K562 (cell line): ENCODE measurements around the gene SLC3A2.

Experiments
- BHLHE40 ChIP-seq: IDR thresholded peaks from 2 replicates; pipeline ENCODE4 v1.6.1; 2011; ENCODE audit warnings: low read length, improper control_type of control experiment
- CTCF ChIP-seq, 3 experiments: IDR thresholded peaks in 2 of 3; conservative IDR thresholded peaks in 1 of 3; 2 replicates each; pipeline ENCODE4 v1.5.1; 2011 to 2012; ENCODE audit warnings: low read length in 3 of 3, mild to moderate bottlenecking in 3 of 3, control low read depth in 2 of 3, improper control_type of control experiment in 1 of 3, inconsistent platforms in 1 of 3, low read depth in 1 of 3, mixed read lengths in 1 of 3, moderate library complexity in 1 of 3; ENCODE audit not compliant: insufficient read depth in 2 of 3
- CXXC5 ChIP-seq: fragments of 250-450 bp; sonication (Bioruptor Pico); IDR thresholded peaks from 2 replicates; pipeline ENCODE4 v1.8.0; 2022; ENCODE audit warnings: inconsistent platforms, mild to moderate bottlenecking, moderate library complexity
- DPF2 ChIP-seq: fragments of 450-650 bp; IDR thresholded peaks from 2 replicates; pipeline ENCODE4 v1.6.1; 2016
- PHF8 ChIP-seq: fragments of 200-600 bp; sonication (generic); IDR thresholded peaks from 2 replicates; pipeline ENCODE4 v1.6.1; 2012; ENCODE audit warnings: mixed run types, mild to moderate bottlenecking, inconsistent platforms, low read length, moderate library complexity, borderline replicate concordance
- PREB ChIP-seq: sonication (generic); formaldehyde crosslinking; IDR thresholded peaks from 2 replicates; pipeline ENCODE4 v1.8.1; 2023; ENCODE audit warnings: mild to moderate bottlenecking, missing genetic modification reagents
- TF ChIP-seq, protein P1 (sequence below): fragments of 250-450 bp; sonication (Bioruptor Pico); IDR thresholded peaks from 2 replicates; pipeline ENCODE4 v1.8.0; 2021; ENCODE audit warnings: moderate library complexity, mild to moderate bottlenecking, inconsistent platforms
- TF ChIP-seq, protein P2 (sequence below), 2 experiments: fragments of 450-650 bp; formaldehyde crosslinking in 1 of 2; IDR thresholded peaks; 2 replicates each; pipeline versions ENCODE4 v1.4.0 to v1.6.1; 2014 to 2020; ENCODE audit warnings: mild to moderate bottlenecking in 2 of 2, borderline replicate concordance in 1 of 2, low read depth in 1 of 2

DNA sequence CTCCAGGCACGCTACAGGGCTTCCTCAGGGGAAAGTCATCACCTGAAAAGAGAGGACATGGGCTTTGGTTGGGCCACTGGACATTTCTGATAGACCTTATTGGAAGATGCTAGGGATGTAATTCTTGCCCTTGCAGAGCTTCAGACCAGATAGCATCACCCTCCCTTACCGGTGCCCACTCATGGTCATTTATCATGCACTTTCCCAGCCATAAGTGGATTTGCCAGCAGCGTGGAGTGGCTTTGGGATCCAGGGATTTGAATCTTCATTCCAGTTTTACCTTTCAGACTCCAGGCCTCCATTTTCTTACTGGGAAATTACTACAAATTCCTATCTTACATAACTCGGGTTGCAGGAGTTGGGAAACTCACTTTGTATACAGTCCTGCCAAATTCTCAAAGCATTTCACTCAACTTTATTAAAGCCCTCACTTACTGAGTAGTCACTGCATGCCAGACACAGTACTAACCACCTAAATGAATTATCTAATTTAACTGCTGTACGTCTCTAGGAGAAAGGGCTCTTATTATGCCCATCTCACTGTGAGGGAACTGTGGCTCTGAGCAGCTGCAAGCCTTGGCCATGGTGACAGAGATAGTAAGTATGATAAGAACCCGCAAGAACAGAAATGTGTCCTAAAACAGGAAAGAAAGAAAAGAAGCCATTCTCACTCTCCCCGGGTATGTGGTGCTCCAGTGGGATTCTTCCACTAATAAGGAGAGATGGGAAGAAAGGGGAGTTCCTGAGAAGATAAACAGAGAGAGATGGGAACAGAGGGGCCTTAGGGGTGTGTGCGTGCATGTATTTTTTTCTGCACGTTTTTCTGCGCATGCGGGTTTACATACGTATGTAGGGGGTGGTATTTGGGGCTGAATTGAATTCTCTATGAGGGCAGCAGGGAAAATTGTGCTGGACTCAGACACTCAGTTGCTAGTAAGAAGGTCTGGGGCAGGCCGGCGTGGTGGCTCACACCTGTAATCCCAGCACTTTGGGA is 30.7 kb downstream of the SLC3A2 start:
- TF ChIP-seq, protein P1, sequence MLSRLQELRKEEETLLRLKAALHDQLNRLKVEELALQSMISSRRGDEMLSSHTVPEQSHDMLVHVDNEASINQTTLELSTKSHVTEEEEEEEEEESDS (CRISPR knock-in tag), result no peak
- TF ChIP-seq, protein P2, sequence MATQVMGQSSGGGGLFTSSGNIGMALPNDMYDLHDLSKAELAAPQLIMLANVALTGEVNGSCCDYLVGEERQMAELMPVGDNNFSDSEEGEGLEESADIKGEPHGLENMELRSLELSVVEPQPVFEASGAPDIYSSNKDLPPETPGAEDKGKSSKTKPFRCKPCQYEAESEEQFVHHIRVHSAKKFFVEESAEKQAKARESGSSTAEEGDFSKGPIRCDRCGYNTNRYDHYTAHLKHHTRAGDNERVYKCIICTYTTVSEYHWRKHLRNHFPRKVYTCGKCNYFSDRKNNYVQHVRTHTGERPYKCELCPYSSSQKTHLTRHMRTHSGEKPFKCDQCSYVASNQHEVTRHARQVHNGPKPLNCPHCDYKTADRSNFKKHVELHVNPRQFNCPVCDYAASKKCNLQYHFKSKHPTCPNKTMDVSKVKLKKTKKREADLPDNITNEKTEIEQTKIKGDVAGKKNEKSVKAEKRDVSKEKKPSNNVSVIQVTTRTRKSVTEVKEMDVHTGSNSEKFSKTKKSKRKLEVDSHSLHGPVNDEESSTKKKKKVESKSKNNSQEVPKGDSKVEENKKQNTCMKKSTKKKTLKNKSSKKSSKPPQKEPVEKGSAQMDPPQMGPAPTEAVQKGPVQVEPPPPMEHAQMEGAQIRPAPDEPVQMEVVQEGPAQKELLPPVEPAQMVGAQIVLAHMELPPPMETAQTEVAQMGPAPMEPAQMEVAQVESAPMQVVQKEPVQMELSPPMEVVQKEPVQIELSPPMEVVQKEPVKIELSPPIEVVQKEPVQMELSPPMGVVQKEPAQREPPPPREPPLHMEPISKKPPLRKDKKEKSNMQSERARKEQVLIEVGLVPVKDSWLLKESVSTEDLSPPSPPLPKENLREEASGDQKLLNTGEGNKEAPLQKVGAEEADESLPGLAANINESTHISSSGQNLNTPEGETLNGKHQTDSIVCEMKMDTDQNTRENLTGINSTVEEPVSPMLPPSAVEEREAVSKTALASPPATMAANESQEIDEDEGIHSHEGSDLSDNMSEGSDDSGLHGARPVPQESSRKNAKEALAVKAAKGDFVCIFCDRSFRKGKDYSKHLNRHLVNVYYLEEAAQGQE (IDR thresholded peaks at IDR 0.05; ENCODE audit: borderline replicate concordance), result no peak
- TF ChIP-seq, protein P2 (CRISPR knock-in tag; IDR thresholded peaks at IDR 0.05; ENCODE audit: low read depth), result no peak
- no peak for TF ChIP-seq CXXC5
- no peak for TF ChIP-seq DPF2
- no peak for TF ChIP-seq CTCF (IDR thresholded peaks at IDR 0.05 in 2 of 3, conservative IDR thresholded peaks at IDR 0.05 in 1 of 3; ENCODE audit: insufficient read depth in 2 of 3, low read depth in 1 of 3, low read length in 3 of 3)
- no peak for TF ChIP-seq PREB (CRISPR knock-in tag)
- no peak for TF ChIP-seq PHF8
- no peak for TF ChIP-seq BHLHE40
